Sigmoid colon (tissue), 7 donors: ENCODE results near the gene MYO5A. TPM values are rescaled to one million over a fixed set of nuclear protein-coding genes. Genes with fewer than 3 reads are reported as not detected.

Source experiments
- DNase-seq: peaks from one replicate; pipeline ENCODE4 v3.0.0-alpha.2; 2019
- H3K27ac ChIP-seq, 4 donors: fragments of 200-600 bp; sonication (generic); one replicate each; pipeline ENCODE4 v1.5.1; 2016 to 2019; ENCODE audit warnings: mild to moderate bottlenecking in 1 of 4
- H3K27me3 ChIP-seq, 3 donors: fragments of 200-600 bp; sonication (generic); one replicate each; pipeline ENCODE4 v1.5.1; 2019; ENCODE audit warnings: mild to moderate bottlenecking in 1 of 3
- H3K36me3 ChIP-seq, 4 donors: fragments of 200-600 bp; sonication (generic); one replicate each; pipeline ENCODE4 v1.5.1; 2016 to 2019
- H3K4me1 ChIP-seq, 4 donors: fragments of 200-600 bp; sonication (generic); one replicate each; pipeline ENCODE4 v1.5.1; 2017 to 2019
- H3K4me3 ChIP-seq, 4 donors: fragments of 200-600 bp; sonication (generic); one replicate each; pipeline ENCODE4 v1.5.1; 2017 to 2019; ENCODE audit warnings: mild to moderate bottlenecking in 2 of 4, moderate library complexity in 1 of 4
- H3K9me3 ChIP-seq, 4 donors: fragments of 200-600 bp in 3 of 4; sonication (generic) in 3 of 4; one replicate each; pipeline versions ENCODE4 v1.5.1 to v1.6.1; 2013 to 2019
- EP300 ChIP-seq, 4 donors: sonication (generic); formaldehyde crosslinking; IDR thresholded peaks; one replicate each; pipeline ENCODE4 v1.6.1; 2017; ENCODE audit warnings: antibody characterized with exemption in 4 of 4
- POLR2A ChIP-seq, 2 donors: fragments of 450-650 bp; IDR thresholded peaks; one replicate each; pipeline ENCODE4 v1.6.1; 2016; ENCODE audit warnings: antibody characterized with exemption in 2 of 2, mild to moderate bottlenecking in 2 of 2, moderate library complexity in 2 of 2
- POLR2AphosphoS5 ChIP-seq, 4 donors: sonication (generic); formaldehyde crosslinking; IDR thresholded peaks; one replicate each; pipeline ENCODE4 v1.6.1; 2017; ENCODE audit warnings: antibody characterized with exemption in 4 of 4
- WGBS, 2 donors: extraction: QIAGEN DNeasy Blood & Tissue Kit; methylation state at CpG; one replicate each; pipeline ENCODE4 v1.1.7; 2013; 5-methylcytosine and 5-hydroxymethylcytosine counted together
- intact Hi-C: fragments of 100-400 bp; cut with DNase I; formaldehyde crosslinking; loops from one replicate; pipeline ENCODE4 v1.15.1; 2023
- polyA plus RNA-seq, 3 donors: library from polyadenylated mRNA; stranded (reverse); fragments of 200-250 nt; gene quantifications; one replicate each; pipeline ENCODE4 v1.2.3, GENCODE V29; 2013
- total RNA-seq, 4 donors: library from RNA; depleted of rRNA; stranded (reverse); fragments of >200 nt; gene quantifications; one replicate each; pipeline ENCODE4 v1.1.0, GENCODE V29; 2016
- TF ChIP-seq, protein P1 (sequence below), 4 experiments: fragments of 450-650 bp in 3 of 4; fragments of 200-600 bp in 1 of 4; IDR thresholded peaks; one replicate each; pipeline ENCODE4 v1.5.1; 2016 to 2019; ENCODE audit warnings: antibody characterized with exemption in 4 of 4, mild to moderate bottlenecking in 3 of 4, moderate library complexity in 2 of 4
- donor health status: healthy with polysubstance abuse.
- donor health status: Bipolar disorder and iron deficiency.
- donor health status: healthy.

Gene MYO5A
- total and polyA plus RNA-seq, 7 donors = 2.1 to 46.0 (median 23.5) TPM

- H3K4me1 ChIP-seq = peaks cover 0 to 87% (median 76%) of the 10 kb centered on the region in 4 donors
Measured at GRCh38 chr15:52559575-52559974, 30.9 kb upstream of the MYO5A start.

DNA sequence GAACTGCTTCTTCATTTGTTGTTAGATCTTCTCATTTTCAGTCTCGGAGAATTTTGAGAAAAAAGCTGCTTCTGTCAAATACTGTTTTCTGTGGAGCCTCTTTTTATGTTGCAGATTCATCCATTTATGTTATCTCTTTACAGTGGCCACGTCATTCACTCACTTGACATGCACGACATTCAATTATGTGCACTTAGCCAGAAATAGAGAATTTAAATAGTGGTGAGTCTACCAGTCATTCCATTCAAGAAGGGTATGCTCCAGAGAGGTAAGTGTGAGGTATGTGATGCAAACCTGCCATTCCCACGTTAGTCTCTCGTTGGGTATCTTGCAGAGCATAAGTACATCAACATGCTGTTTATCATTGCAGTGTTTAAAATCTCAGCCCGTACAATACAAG is 30.3 kb upstream of the MYO5A start:
- peaks cover 0 to 84% (median 71%) of the 10 kb centered on the region in 4 donors for H3K4me1 ChIP-seq

More at GRCh38 chr15:52559575-52559974, 30.9 kb upstream of the MYO5A start:
- no peaks in the 10 kb centered on the region for H3K27me3 ChIP-seq
- peaks cover 0 to 14% (median 2%) of the 10 kb centered on the region in 4 donors for H3K36me3 ChIP-seq
- TF ChIP-seq POLR2A (IDR thresholded peaks at IDR 0.05) (no peak), EP300 (IDR thresholded peaks at IDR 0.05) (no peak), POLR2AphosphoS5 (IDR thresholded peaks at IDR 0.05) (no peak)
- TF ChIP-seq, protein P1, sequence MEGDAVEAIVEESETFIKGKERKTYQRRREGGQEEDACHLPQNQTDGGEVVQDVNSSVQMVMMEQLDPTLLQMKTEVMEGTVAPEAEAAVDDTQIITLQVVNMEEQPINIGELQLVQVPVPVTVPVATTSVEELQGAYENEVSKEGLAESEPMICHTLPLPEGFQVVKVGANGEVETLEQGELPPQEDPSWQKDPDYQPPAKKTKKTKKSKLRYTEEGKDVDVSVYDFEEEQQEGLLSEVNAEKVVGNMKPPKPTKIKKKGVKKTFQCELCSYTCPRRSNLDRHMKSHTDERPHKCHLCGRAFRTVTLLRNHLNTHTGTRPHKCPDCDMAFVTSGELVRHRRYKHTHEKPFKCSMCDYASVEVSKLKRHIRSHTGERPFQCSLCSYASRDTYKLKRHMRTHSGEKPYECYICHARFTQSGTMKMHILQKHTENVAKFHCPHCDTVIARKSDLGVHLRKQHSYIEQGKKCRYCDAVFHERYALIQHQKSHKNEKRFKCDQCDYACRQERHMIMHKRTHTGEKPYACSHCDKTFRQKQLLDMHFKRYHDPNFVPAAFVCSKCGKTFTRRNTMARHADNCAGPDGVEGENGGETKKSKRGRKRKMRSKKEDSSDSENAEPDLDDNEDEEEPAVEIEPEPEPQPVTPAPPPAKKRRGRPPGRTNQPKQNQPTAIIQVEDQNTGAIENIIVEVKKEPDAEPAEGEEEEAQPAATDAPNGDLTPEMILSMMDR (IDR thresholded peaks at IDR 0.05) = no peak
- H3K27ac ChIP-seq = no peak overlapping the region
- intact Hi-C loops = no loop called here
- no peaks in the 10 kb centered on the region for H3K9me3 ChIP-seq
- WGBS, 2 donors = 79 to 91% methylated on average over 2 of the region's 2 CpGs
- no peak overlapping the region for H3K4me3 ChIP-seq
- no peak for DNase-seq

DNA sequence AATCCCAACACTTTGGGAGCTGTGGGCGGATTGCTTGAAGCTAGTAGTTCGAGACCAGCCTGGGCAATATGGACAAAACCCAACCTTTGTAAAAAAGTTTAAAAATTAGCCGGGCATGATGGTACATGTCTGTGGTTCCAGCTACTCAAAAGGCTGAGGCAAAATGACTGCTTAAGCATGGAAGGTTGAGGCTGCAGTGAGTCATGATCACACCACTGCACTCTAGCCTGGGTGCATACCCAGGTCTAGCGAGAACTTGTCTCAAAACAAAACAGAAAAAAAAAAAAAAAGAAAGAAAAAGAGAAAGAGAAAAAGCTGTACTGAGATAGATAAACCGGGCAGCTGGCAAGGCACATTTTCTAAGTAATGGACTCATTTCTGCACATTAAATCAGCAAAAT is 29.5 kb upstream of the MYO5A start:
- Histone ChIP-seq H3K9me3 (no peaks in the 10 kb centered on the region), H3K4me3 (no peak overlapping the region), H3K4me1 (peaks cover 0 to 76% (median 67%) of the 10 kb centered on the region in 4 donors), H3K27me3 (no peaks in the 10 kb centered on the region), H3K27ac (no peak overlapping the region), H3K36me3 (peaks cover 0 to 16% (median 2%) of the 10 kb centered on the region in 4 donors)
- intact Hi-C loops = no loop called here
- DNase-seq = no peak
- TF ChIP-seq, protein P1 (IDR thresholded peaks at IDR 0.05) = no peak
- TF ChIP-seq POLR2AphosphoS5 (IDR thresholded peaks at IDR 0.05) = no peak
- TF ChIP-seq POLR2A (IDR thresholded peaks at IDR 0.05) = no peak
- no peak for TF ChIP-seq EP300 (IDR thresholded peaks at IDR 0.05)
- WGBS, 2 donors = 78 to 89% methylated on average over 5 of the region's 5 CpGs

More for the DNA sequence above, 30.3 kb upstream of the MYO5A start:
- Histone ChIP-seq H3K27ac (no peak overlapping the region), H3K9me3 (no peaks in the 10 kb centered on the region), H3K36me3 (peaks cover 0 to 16% (median 2%) of the 10 kb centered on the region in 4 donors), H3K27me3 (no peaks in the 10 kb centered on the region), H3K4me3 (no peak overlapping the region)
- TF ChIP-seq POLR2A (IDR thresholded peaks at IDR 0.05) = no peak
- TF ChIP-seq POLR2AphosphoS5 (IDR thresholded peaks at IDR 0.05) = no peak
- no peak for TF ChIP-seq EP300 (IDR thresholded peaks at IDR 0.05)
- TF ChIP-seq, protein P1 (IDR thresholded peaks at IDR 0.05) = no peak
- intact Hi-C loops = no loop called here
- no peak for DNase-seq
- 84 to 87% methylated on average over 6 of the region's 6 CpGs for WGBS, 2 donors

- TF ChIP-seq EP300 (IDR thresholded peaks at IDR 0.05) (no peak), POLR2AphosphoS5 (IDR thresholded peaks at IDR 0.05) (no peak), POLR2A (IDR thresholded peaks at IDR 0.05) (no peak)
- TF ChIP-seq, protein P1 (IDR thresholded peaks at IDR 0.05) = no peak
- peaks cover 0 to 16% (median 2%) of the 10 kb centered on the region in 4 donors for H3K36me3 ChIP-seq
- no peaks in the 10 kb centered on the region for H3K9me3 ChIP-seq
- H3K4me1 ChIP-seq = peaks cover 0 to 67% (median 59%) of the 10 kb centered on the region in 4 donors
- peak overlapping the region in 1 of 4 donors; percentile 1 for H3K27ac ChIP-seq
- H3K27me3 ChIP-seq = no peaks in the 10 kb centered on the region
- DNase-seq = no peak
- no peak overlapping the region for H3K4me3 ChIP-seq
- intact Hi-C loops = no loop called here
Measured at GRCh38 chr15:52557274-52557641, 28.6 kb upstream of the MYO5A start.
